ENCODE results near the gene SRRT. TPM values are rescaled to one million over a fixed set of nuclear protein-coding genes. Genes with fewer than 3 reads are reported as not detected.
A peak's percentile ranks its signal among the peaks of the same experiment; 100 is the strongest.

SRRT gene
- total and polyA plus RNA-seq, 2 of the 4 experiments (the other 2 are of a cell fraction): 41.4 to 93.5 TPM

DNA sequence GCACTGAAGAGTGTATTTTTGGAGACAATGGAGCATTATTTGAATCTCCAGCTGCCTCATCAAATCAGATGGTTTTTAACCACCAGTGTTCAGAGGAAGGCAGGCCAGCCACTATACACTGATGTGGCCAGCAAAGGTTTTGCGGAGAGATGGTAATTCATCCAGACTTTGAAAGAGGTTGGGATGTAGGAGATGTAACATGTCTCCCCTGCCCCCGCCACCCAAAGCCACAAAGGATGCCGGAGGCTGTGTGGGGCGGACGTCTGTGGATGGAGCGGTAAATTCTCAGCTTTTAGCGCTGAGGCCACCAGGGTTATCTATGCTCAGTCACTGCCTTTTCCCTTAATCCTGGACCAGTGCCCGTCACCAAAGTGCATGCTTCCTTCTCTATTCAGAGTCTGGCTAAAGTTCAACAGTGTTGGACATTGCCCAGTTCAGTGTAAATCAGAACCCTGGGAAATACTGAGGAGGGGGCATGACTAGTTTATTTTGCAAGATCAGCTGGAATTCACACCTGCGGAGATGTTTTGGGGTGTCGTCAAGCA is 11.4 kb upstream of the SRRT start:
- no peak overlapping the region for H3K18ac ChIP-seq (ENCODE audit: low read depth, low read length)
- peaks cover 3% of the 10 kb centered on the region; the same call in 1 of the 2 replicates for H4K20me1 ChIP-seq (ENCODE audit: insufficient read depth, low read length)
- ChIA-PET CTCF (no interaction called here), POLR2A (ENCODE audit: unreplicated experiment) (no interaction called here)
- TF ChIP-seq USF2 (IDR thresholded peaks at IDR 0.05; ENCODE audit: low read depth, low read length): no peak
- no peak for TF ChIP-seq RAD21 (IDR thresholded peaks at IDR 0.05; ENCODE audit: low read length)
- no peak for TF ChIP-seq RCOR1 (IDR thresholded peaks at IDR 0.05; ENCODE audit: insufficient replicate concordance, low read length)
- TF ChIP-seq NFE2L2 (IDR thresholded peaks at IDR 0.05; ENCODE audit: low read depth, low read length): no peak
- peak; percentile 58 for TF ChIP-seq MAFK (IDR thresholded peaks at IDR 0.05; ENCODE audit: low read depth, low read length)
- no peak for TF ChIP-seq CEBPB (IDR thresholded peaks at IDR 0.05; ENCODE audit: low read depth, low read length)
- TF ChIP-seq MXI1 (IDR thresholded peaks at IDR 0.05; ENCODE audit: borderline replicate concordance, low read depth, low read length): no peak
- TF ChIP-seq RFX5 (IDR thresholded peaks at IDR 0.05; ENCODE audit: low read depth, low read length): no peak
- H3K79me1 ChIP-seq (ENCODE audit: low read depth in 1 of 2, low read length in 2 of 2): peaks cover 6 to 26% of the 10 kb centered on the region in 2 experiments
- no peak overlapping the region for H3K14ac ChIP-seq (replicated peaks; ENCODE audit: low read depth, low read length)
- no peak overlapping the region for H4K91ac ChIP-seq (ENCODE audit: insufficient read depth, low read depth, low read length)
- no peak overlapping the region for H3K27ac ChIP-seq (ENCODE audit: insufficient read depth, low read length)
- no TSS peak for BruUV-seq (replicated peaks)
- H3K23ac ChIP-seq (ENCODE audit: low read depth, low read length): no peak overlapping the region
- H3K27me3 ChIP-seq (ENCODE audit: control insufficient read depth, insufficient read depth, low read length): no peaks in the 10 kb centered on the region
- dilution Hi-C loops (cut with HindIII; ENCODE audit: low sequenced_read_pairs, unreplicated experiment): no loop called here
- no peak overlapping the region for H4K5ac ChIP-seq (ENCODE audit: low read depth, low read length)
- H2BK20ac ChIP-seq (ENCODE audit: low read depth, low read length): no peak overlapping the region
- no peak overlapping the region for H4K8ac ChIP-seq (ENCODE audit: low read depth in 2 of 2, low read length in 2 of 2)
- H3K9me3 ChIP-seq (ENCODE audit: control insufficient read depth, insufficient read depth, low read length): no peaks in the 10 kb centered on the region
- DNase-seq (peak; percentile 34), ATAC-seq (ENCODE audit: low read depth) (no peak)
- in situ Hi-C loops (cut with MboI; ENCODE audit: low sequenced_read_pairs): loop anchor here (25.0 kb wide), 2 partner anchors 276 to 401 kb away; partner anchors contain the start of genes FBXO24, LRCH4 and SPACDR
- intact Hi-C loops (cut with micrococcal nuclease): no loop called here
- H3K9ac ChIP-seq (ENCODE audit: low read depth, low read length): no peak overlapping the region
- H2AK5ac ChIP-seq (ENCODE audit: low read depth, low read length): no peak overlapping the region
- no peak overlapping the region for H2BK15ac ChIP-seq (ENCODE audit: low read depth, low read length)
- H3K4me1 ChIP-seq (ENCODE audit: control insufficient read depth, insufficient read depth, low read length): peaks cover 13% of the 10 kb centered on the region
- no peak overlapping the region for H3K56ac ChIP-seq (ENCODE audit: extremely low read depth, insufficient read depth, low read length)
- peaks cover 30% of the 10 kb centered on the region for H3K36me3 ChIP-seq (ENCODE audit: control insufficient read depth, insufficient read depth, low read length)
- no peak overlapping the region for H2AFZ ChIP-seq (replicated peaks; ENCODE audit: low read length, poor library complexity)
- H2BK120ac ChIP-seq (ENCODE audit: low read depth, low read length): no peak overlapping the region
- peaks cover 4% of the 10 kb centered on the region; the same call in 1 of the 2 replicates for H3K9me1 ChIP-seq (ENCODE audit: insufficient read depth, low read length)
- peak overlapping the region; percentile 5 for H2AK9ac ChIP-seq (replicated peaks; ENCODE audit: low read depth, low read length, poor library complexity)
- no peak overlapping the region for H3K4me2 ChIP-seq (ENCODE audit: low read depth, low read length)
- H3K4me3 ChIP-seq (ENCODE audit: insufficient read depth, low read depth, low read length): no peak overlapping the region
- WGBS, 2 experiments (ENCODE audit: extremely low coverage in 2 of 2, insufficient read length in 1 of 2): no CpG with 5 or more reads among the region's 10 CpGs
- no peak overlapping the region for H3K4ac ChIP-seq (ENCODE audit: low read depth, low read length)
- no peak overlapping the region for H2BK5ac ChIP-seq (ENCODE audit: low read depth, low read length, poor library complexity, severe bottlenecking)
